Head of caudate nucleus (tissue), 42 donors: ENCODE results near the gene BPHL.
"Not testable (repeated sequence)": the region's sequence is repeated elsewhere in the genome, so short reads cannot be mapped to it uniquely, and the experiment has no call there.

Experiments
- DNase-seq, 42 donors: peaks; one replicate each; pipeline versions ENCODE4 v3.0.0 to v3.0.0-alpha.2; 2020 to 2021; ENCODE audit warnings: mixed read lengths in 7 of 42
- intact Hi-C: fragments of 100-400 bp; cut with DNase I; formaldehyde crosslinking; loops from one replicate; pipeline ENCODE4 v1.15.0; 2022

Gene BPHL

DNA sequence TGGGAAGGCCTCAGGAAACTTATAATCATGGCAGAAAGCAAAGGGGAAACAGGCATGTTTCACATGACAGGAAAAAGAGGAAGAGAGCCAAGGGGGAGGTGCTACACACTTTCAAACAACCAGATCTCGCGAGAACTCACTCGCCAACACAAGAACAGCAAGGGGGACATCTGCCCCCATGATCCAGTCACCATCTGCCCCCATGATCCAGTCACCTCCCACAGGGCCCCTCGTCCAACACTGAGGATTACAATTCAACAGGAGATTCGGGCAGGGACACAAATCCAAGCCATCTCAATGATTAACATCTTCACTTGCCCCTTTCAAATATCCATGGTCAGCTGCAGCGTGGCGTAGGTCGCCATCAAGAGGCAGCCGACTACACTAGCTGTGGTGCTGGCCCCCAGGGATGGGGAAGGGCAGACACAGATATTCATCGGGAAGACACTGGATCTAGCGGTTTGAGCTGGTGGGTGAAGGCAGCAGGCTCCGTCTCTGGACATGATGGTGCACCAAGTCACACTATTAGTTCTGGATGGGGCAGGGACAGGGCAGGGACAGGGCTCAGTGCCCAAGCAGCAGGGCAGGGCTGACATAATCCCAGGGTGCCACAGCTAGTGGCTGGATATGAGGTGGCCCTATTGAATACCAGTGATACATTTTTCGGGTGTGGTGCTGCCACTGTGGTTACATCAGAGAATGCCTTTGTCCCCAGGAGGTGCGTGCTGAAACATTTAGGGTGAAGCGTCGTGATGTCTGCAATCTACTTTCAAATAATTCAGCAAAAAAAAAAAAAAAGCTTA is 77.4 kb downstream of the BPHL start:
- peak; percentile 4 to 84 (median 64) for DNase-seq
- intact Hi-C loops = no loop called here

DNA sequence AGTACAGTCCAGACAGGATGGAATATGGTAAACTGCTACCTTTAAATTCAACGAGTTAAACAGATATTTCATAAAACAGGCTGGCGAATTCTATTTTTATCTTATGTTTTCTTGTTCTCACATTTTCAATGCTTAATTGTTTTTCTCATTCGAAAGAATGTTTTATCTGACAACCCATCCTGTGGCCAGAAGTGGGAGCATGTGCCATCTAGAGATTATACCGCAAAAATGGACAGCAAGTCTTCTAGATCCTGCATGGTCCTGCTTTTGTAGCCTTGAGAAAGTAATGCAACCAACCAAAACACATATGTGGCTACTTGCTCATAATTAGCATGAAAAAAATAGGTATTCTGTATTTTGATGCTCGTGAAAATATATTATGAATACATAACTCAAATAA is 78.3 kb downstream of the BPHL start:
- peak in 1 of 42 donors; percentile 13 for DNase-seq
- intact Hi-C loops = no loop called here

GRCh38 chr6:3197734-3198133 is 79.2 kb downstream of the BPHL start:
- intact Hi-C loops, DNase-seq: not testable (repeated sequence)

- DNase-seq = no peak
- intact Hi-C loops = no loop called here
These were observed 80.9 kb downstream of the BPHL start for GRCh38 chr6:3199382-3199781.

- intact Hi-C loops = no loop called here
- DNase-seq = no peak
These were observed 82.2 kb downstream of the BPHL start for GRCh38 chr6:3200682-3201081.

DNA sequence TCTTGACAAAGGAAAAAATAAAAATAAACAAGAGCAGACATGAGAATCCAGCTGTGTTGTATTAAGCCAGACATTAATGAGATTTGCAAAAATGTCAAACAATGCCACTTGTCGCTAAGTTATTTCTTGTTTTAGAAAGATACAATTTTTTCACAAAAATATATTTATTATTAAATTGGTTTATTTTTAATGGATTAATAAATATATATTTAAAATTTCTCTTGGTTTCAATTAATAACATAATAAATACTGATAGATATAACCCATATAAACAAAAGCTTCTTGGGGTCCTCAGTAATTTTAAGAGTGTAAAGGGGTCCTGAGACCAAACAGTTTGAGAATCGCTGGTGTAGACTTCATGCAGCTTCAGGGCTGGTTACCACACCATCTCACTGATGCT is 82.9 kb downstream of the BPHL start:
- intact Hi-C loops = no loop called here
- DNase-seq = no peak
